ENCODE measurements around the gene NDUFA8. TPM values are rescaled to one million over a fixed set of nuclear protein-coding genes. Genes with fewer than 3 reads are reported as not detected.
A peak's percentile ranks its signal among the peaks of the same experiment; 100 is the strongest.

The NDUFA8 gene
- total RNA-seq, 2 experiments from 2014 or later = 33.7 to 35.9 TPM

GRCh38 chr9:122112238-122112637 lies 47.3 kb downstream of the NDUFA8 start:
- POLR2A ChIA-PET = interaction anchor here (0.6 kb wide), 1 partner anchor 239 kb away, joined by 4 read pairs; no protein-coding TSS in a partner anchor
- Mint-ChIP-seq H3K4me3 (no peak overlapping the region), H3K27me3 (no peaks in the 10 kb centered on the region), H3K36me3 (ENCODE audit: low read depth) (no peaks in the 10 kb centered on the region), H3K27ac (no peak overlapping the region), H3K4me1 (no peaks in the 10 kb centered on the region), H3K9me3 (no peaks in the 10 kb centered on the region)
- no peak for DNase-seq
- CTCF ChIA-PET = interaction anchor here (1.9 kb wide), 1 partner anchor 13 kb away, joined by 5 read pairs; no protein-coding TSS in a partner anchor

GRCh38 chr9:122111413-122112085 lies 48.0 kb downstream of the NDUFA8 start:
- no peak overlapping the region for H3K4me3 Mint-ChIP-seq
- DNase-seq = no peak
- H3K9me3 Mint-ChIP-seq = no peaks in the 10 kb centered on the region
- POLR2A ChIA-PET = no interaction called here
- CTCF ChIA-PET = interaction anchor here (0.6 to 1.9 kb wide), 3 partner anchors 13 to 370 kb away, joined by 3 to 5 read pairs (median 4); no protein-coding TSS in a partner anchor
- H3K36me3 Mint-ChIP-seq (ENCODE audit: low read depth) = no peaks in the 10 kb centered on the region
- no peak overlapping the region for H3K27ac Mint-ChIP-seq
- H3K4me1 Mint-ChIP-seq = no peaks in the 10 kb centered on the region
- no peaks in the 10 kb centered on the region for H3K27me3 Mint-ChIP-seq

- no peaks in the 10 kb centered on the region for H3K27me3 Mint-ChIP-seq
- ChIA-PET CTCF (interaction anchor here (1.9 kb wide), 1 partner anchor 11 kb away, joined by 5 read pairs; no protein-coding TSS in a partner anchor), POLR2A (no interaction called here)
- DNase-seq = no peak
- H3K4me1 Mint-ChIP-seq = no peaks in the 10 kb centered on the region
- H3K4me3 Mint-ChIP-seq = no peak overlapping the region
- no peaks in the 10 kb centered on the region for H3K9me3 Mint-ChIP-seq
- H3K27ac Mint-ChIP-seq = no peak overlapping the region
- no peaks in the 10 kb centered on the region for H3K36me3 Mint-ChIP-seq (ENCODE audit: low read depth)
Measured at GRCh38 chr9:122110100-122110833, 49.3 kb downstream of the NDUFA8 start.

GRCh38 chr9:122109035-122109813 lies 50.4 kb downstream of the NDUFA8 start:
- ChIA-PET CTCF (interaction anchor here (2.0 kb wide), 1 partner anchor 10 kb away, joined by 5 read pairs; no protein-coding TSS in a partner anchor), POLR2A (no interaction called here)
- peaks cover 2% of the 10 kb centered on the region for H3K9me3 Mint-ChIP-seq
- no peaks in the 10 kb centered on the region for H3K4me1 Mint-ChIP-seq
- no peaks in the 10 kb centered on the region for H3K27me3 Mint-ChIP-seq
- H3K36me3 Mint-ChIP-seq (ENCODE audit: low read depth) = no peaks in the 10 kb centered on the region
- H3K4me3 Mint-ChIP-seq = no peak overlapping the region
- no peak overlapping the region for H3K27ac Mint-ChIP-seq
- no peak for DNase-seq

GRCh38 chr9:122107291-122107805 lies 52.2 kb downstream of the NDUFA8 start:
- Mint-ChIP-seq H3K27ac (no peak overlapping the region), H3K4me3 (no peak overlapping the region), H3K4me1 (no peaks in the 10 kb centered on the region), H3K9me3 (peaks cover 9% of the 10 kb centered on the region), H3K36me3 (ENCODE audit: low read depth) (no peaks in the 10 kb centered on the region), H3K27me3 (no peaks in the 10 kb centered on the region)
- ChIA-PET CTCF (interaction anchor here (0.6 to 2.0 kb wide), 5 partner anchors 8 to 418 kb away, joined by 3 to 5 read pairs (median 3); no protein-coding TSS in a partner anchor), POLR2A (no interaction called here)
- no peak for DNase-seq

GRCh38 chr9:122106576-122106975 lies 53.0 kb downstream of the NDUFA8 start:
- no peak for DNase-seq
- no peaks in the 10 kb centered on the region for H3K4me1 Mint-ChIP-seq
- no peaks in the 10 kb centered on the region for H3K27me3 Mint-ChIP-seq
- H3K9me3 Mint-ChIP-seq = peaks cover 9% of the 10 kb centered on the region
- no peaks in the 10 kb centered on the region for H3K36me3 Mint-ChIP-seq (ENCODE audit: low read depth)
- no peak overlapping the region for H3K4me3 Mint-ChIP-seq
- ChIA-PET POLR2A (no interaction called here), CTCF (interaction anchor here (1.0 kb wide), 1 partner anchor 17 kb away, joined by 3 read pairs; no protein-coding TSS in a partner anchor)
- H3K27ac Mint-ChIP-seq = no peak overlapping the region

- no peak for DNase-seq
- POLR2A ChIA-PET = no interaction called here
- H3K36me3 Mint-ChIP-seq (ENCODE audit: low read depth) = no peaks in the 10 kb centered on the region
Measured at GRCh38 chr9:122103985-122104384, 55.6 kb downstream of the NDUFA8 start.

GRCh38 chr9:122102156-122102555 lies 57.4 kb downstream of the NDUFA8 start:
- no peaks in the 10 kb centered on the region for H3K36me3 Mint-ChIP-seq (ENCODE audit: low read depth)
- peaks cover 2% of the 10 kb centered on the region for H3K4me1 Mint-ChIP-seq
- peaks cover 2% of the 10 kb centered on the region for H3K27me3 Mint-ChIP-seq
- ChIA-PET POLR2A (no interaction called here), CTCF (interaction anchor here (1.2 to 1.6 kb wide), 2 partner anchors 19 to 248 kb away, joined by 3 to 4 read pairs; no protein-coding TSS in a partner anchor)
- no peak overlapping the region for H3K4me3 Mint-ChIP-seq
- H3K27ac Mint-ChIP-seq = no peak overlapping the region
- DNase-seq = no peak
- H3K9me3 Mint-ChIP-seq = peaks cover 9% of the 10 kb centered on the region

More at GRCh38 chr9:122103985-122104384, 55.6 kb downstream of the NDUFA8 start:
- H3K4me1 Mint-ChIP-seq = peaks cover 2% of the 10 kb centered on the region
- H3K4me3 Mint-ChIP-seq = no peak overlapping the region
- peaks cover 9% of the 10 kb centered on the region for H3K9me3 Mint-ChIP-seq
- CTCF ChIA-PET = no interaction called here
- H3K27ac Mint-ChIP-seq = no peak overlapping the region
- peaks cover 2% of the 10 kb centered on the region for H3K27me3 Mint-ChIP-seq

- H3K27me3 Mint-ChIP-seq = peaks cover 14% of the 10 kb centered on the region
- CTCF ChIA-PET = no interaction called here
- H3K4me1 Mint-ChIP-seq = peaks cover 2% of the 10 kb centered on the region
- H3K9me3 Mint-ChIP-seq = peaks cover 9% of the 10 kb centered on the region
- no peak overlapping the region for H3K27ac Mint-ChIP-seq
- no peaks in the 10 kb centered on the region for H3K36me3 Mint-ChIP-seq (ENCODE audit: low read depth)
- DNase-seq = no peak
- POLR2A ChIA-PET = no interaction called here
- no peak overlapping the region for H3K4me3 Mint-ChIP-seq
Measured at GRCh38 chr9:122100756-122101155, 58.8 kb downstream of the NDUFA8 start.

GRCh38 chr9:122099271-122099869 lies 60.2 kb downstream of the NDUFA8 start:
- POLR2A ChIA-PET = no interaction called here
- peak; percentile 85 for DNase-seq

GRCh38 chr9:122097679-122098315 lies 61.8 kb downstream of the NDUFA8 start:
- Mint-ChIP-seq H3K27ac (no peak overlapping the region), H3K9me3 (no peaks in the 10 kb centered on the region), H3K27me3 (peaks cover 19% of the 10 kb centered on the region), H3K4me3 (no peak overlapping the region), H3K36me3 (ENCODE audit: low read depth) (no peaks in the 10 kb centered on the region), H3K4me1 (peaks cover 21% of the 10 kb centered on the region)
- POLR2A ChIA-PET = no interaction called here
- no peak for DNase-seq
- CTCF ChIA-PET = interaction anchor here (2.8 to 3.4 kb wide), 2 partner anchors 25 to 253 kb away, joined by 16 to 40 read pairs; no protein-coding TSS in a partner anchor

More at GRCh38 chr9:122099271-122099869, 60.2 kb downstream of the NDUFA8 start:
- Mint-ChIP-seq H3K4me3 (no peak overlapping the region), H3K4me1 (peaks cover 14% of the 10 kb centered on the region), H3K36me3 (ENCODE audit: low read depth) (no peaks in the 10 kb centered on the region), H3K27ac (no peak overlapping the region), H3K27me3 (peaks cover 19% of the 10 kb centered on the region), H3K9me3 (peaks cover 9% of the 10 kb centered on the region)
- CTCF ChIA-PET = interaction anchor here (0.8 to 3.4 kb wide), 12 partner anchors 9 to 251 kb away, joined by 3 to 40 read pairs (median 4); no protein-coding TSS in a partner anchor
